HG02798 (cell line): ENCODE results near the gene RPP30.
"Not testable (repeated sequence)": the region's sequence is repeated elsewhere in the genome, so short reads cannot be mapped to it uniquely, and the experiment has no call there.

ENCODE experiments used
- ATAC-seq: cut with Tn5 transposase; IDR thresholded peaks from one replicate; pipeline ENCODE4 v1.9.1; 2021; ENCODE audit warnings: mild to moderate bottlenecking; ENCODE audit not compliant: unreplicated experiment, poor library complexity

Gene RPP30

GRCh38 chr10:90866050-90866598 is 5.7 kb upstream of the RPP30 start:
- no peak for ATAC-seq

- peak; percentile 60 for ATAC-seq
These were observed 452 bp upstream of the RPP30 start for GRCh38 chr10:90871279-90871765.

GRCh38 chr10:90872648-90873020 is 860 bp downstream of the RPP30 start:
- no peak for ATAC-seq

- ATAC-seq = no peak
These were observed 7.3 kb downstream of the RPP30 start for GRCh38 chr10:90879062-90879461.

- ATAC-seq = not testable (repeated sequence)
These were observed 8.4 kb downstream of the RPP30 start for GRCh38 chr10:90880059-90880719.

GRCh38 chr10:90884431-90884830 is 12.7 kb downstream of the RPP30 start:
- no peak for ATAC-seq

GRCh38 chr10:90885176-90885575 is 13.4 kb downstream of the RPP30 start:
- ATAC-seq = no peak

- no peak for ATAC-seq
These were observed 15.8 kb downstream of the RPP30 start for GRCh38 chr10:90887555-90887954.

GRCh38 chr10:90888387-90888786 is 16.6 kb downstream of the RPP30 start:
- ATAC-seq = no peak

GRCh38 chr10:90889636-90890035 is 17.9 kb downstream of the RPP30 start:
- no peak for ATAC-seq

GRCh38 chr10:90890347-90890746 is 18.6 kb downstream of the RPP30 start:
- ATAC-seq = no peak

GRCh38 chr10:90893190-90893589 is 21.4 kb downstream of the RPP30 start:
- no peak for ATAC-seq

GRCh38 chr10:90896916-90897315 is 25.1 kb downstream of the RPP30 start:
- ATAC-seq = not testable (repeated sequence)

- ATAC-seq = no peak
These were observed 34.2 kb downstream of the RPP30 start for GRCh38 chr10:90905925-90906324.

- no peak for ATAC-seq
These were observed 34.8 kb downstream of the RPP30 start for GRCh38 chr10:90906596-90906995.

- ATAC-seq = peak; percentile 92
These were observed 39.6 kb downstream of the RPP30 start for GRCh38 chr10:90911133-90912051.

GRCh38 chr10:90912174-90912573 is 40.4 kb downstream of the RPP30 start:
- no peak for ATAC-seq

- no peak for ATAC-seq
These were observed 41.2 kb downstream of the RPP30 start for GRCh38 chr10:90912854-90913479.

- ATAC-seq = no peak
These were observed 42.1 kb downstream of the RPP30 start for GRCh38 chr10:90913774-90914420.
